Hepatocyte (in vitro differentiated cells): Measurements from ENCODE around the gene NOSIP. TPM values are rescaled to one million over a fixed set of nuclear protein-coding genes. Genes with fewer than 3 reads are reported as not detected.
"Not testable (repeated sequence)": the region's sequence is repeated elsewhere in the genome, so short reads cannot be mapped to it uniquely, and the experiment has no call there.

Experiments
- DNase-seq: peaks from one replicate; pipeline ENCODE4 v3.0.0-alpha.2; 2016; ENCODE audit warnings: low spot score
- H2AFZ ChIP-seq: fragments of 200-600 bp; sonication (generic); 2 replicates; pipeline ENCODE4 v1.6.0; 2016; ENCODE audit warnings: antibody characterized with exemption, mild to moderate bottlenecking
- H3K27ac ChIP-seq: fragments of 200-600 bp; sonication (generic); 2 replicates; pipeline ENCODE4 v1.5.1; 2016; ENCODE audit warnings: mild to moderate bottlenecking
- H3K27me3 ChIP-seq: fragments of 200-600 bp; sonication (generic); 2 replicates; pipeline ENCODE4 v1.6.1; 2016
- H3K36me3 ChIP-seq: fragments of 200-600 bp; sonication (generic); replicated peaks from 2 replicates; pipeline ENCODE4 v1.5.1; 2016; ENCODE audit warnings: low read depth; ENCODE audit not compliant: insufficient read depth
- H3K4me1 ChIP-seq: fragments of 200-600 bp; sonication (generic); 2 replicates; pipeline ENCODE4 v1.5.1; 2016; ENCODE audit warnings: mild to moderate bottlenecking, moderate library complexity; ENCODE audit not compliant: insufficient read depth
- H3K4me2 ChIP-seq: fragments of 200-600 bp; sonication (generic); 2 replicates; pipeline ENCODE4 v1.6.0; 2016
- H3K4me3 ChIP-seq: fragments of 200-600 bp; sonication (generic); 2 replicates; pipeline ENCODE4 v1.5.1; 2016; ENCODE audit warnings: mild to moderate bottlenecking
- H3K79me2 ChIP-seq: fragments of 200-600 bp; sonication (generic); 2 replicates; pipeline ENCODE4 v1.6.0; 2017; ENCODE audit warnings: mild to moderate bottlenecking
- H3K9me2 ChIP-seq: fragments of 200-600 bp; sonication (generic); replicated peaks from 2 replicates; pipeline ENCODE4 v1.6.0; 2017; ENCODE audit warnings: mild to moderate bottlenecking; ENCODE audit not compliant: insufficient read depth
- H3K9me3 ChIP-seq: fragments of 200-600 bp; sonication (generic); 2 replicates; pipeline ENCODE4 v1.5.1; 2016; ENCODE audit warnings: low read depth, mild to moderate bottlenecking
- H4K20me1 ChIP-seq: fragments of 200-600 bp; sonication (generic); 2 replicates; pipeline ENCODE4 v1.6.0; 2016; ENCODE audit warnings: mild to moderate bottlenecking; ENCODE audit not compliant: insufficient read depth, poor library complexity, severe bottlenecking
- EZH2 ChIP-seq: fragments of 200-600 bp; sonication (generic); IDR thresholded peaks from 2 replicates; pipeline ENCODE4 v1.6.1; 2016; ENCODE audit warnings: antibody characterized with exemption, mild to moderate bottlenecking, borderline replicate concordance
- EZH2phosphoT487 ChIP-seq: fragments of 200-600 bp; sonication (generic); IDR thresholded peaks from one replicate; pipeline ENCODE4 v1.6.1; 2018; ENCODE audit warnings: antibody characterized with exemption, mild to moderate bottlenecking, low read depth, moderate library complexity; ENCODE audit not compliant: unreplicated experiment, severe bottlenecking
- WGBS: methylation state at CpG from one replicate; pipeline ENCODE4 v1.1.6; 2016; ENCODE audit warnings: low lambda C conversion rate; ENCODE audit errors: missing lambda C conversion rate; 5-methylcytosine and 5-hydroxymethylcytosine counted together
- polyA plus RNA-seq: library from polyadenylated mRNA; unstranded; fragments of >200 nt; fragmentation: Nextera tagmentation; extraction: Ambion mirVana; gene quantifications from 2 replicates; pipeline ENCODE4 v1.2.1, GENCODE V29; 2016
- total RNA-seq: library from RNA; depleted of rRNA; stranded (reverse); fragments of >200 nt; gene quantifications from 2 replicates; pipeline ENCODE4 v1.2.3, GENCODE V29; 2014
- TF ChIP-seq, protein P1 (sequence below): fragments of 200-600 bp; sonication (generic); IDR thresholded peaks from 2 replicates; pipeline ENCODE4 v1.5.1; 2016; ENCODE audit warnings: antibody characterized with exemption, mild to moderate bottlenecking; ENCODE audit not compliant: poor library complexity

NOSIP gene
- total and polyA plus RNA-seq, 2 experiments from 2014 or later, result 52.8 to 93.9 TPM

DNA sequence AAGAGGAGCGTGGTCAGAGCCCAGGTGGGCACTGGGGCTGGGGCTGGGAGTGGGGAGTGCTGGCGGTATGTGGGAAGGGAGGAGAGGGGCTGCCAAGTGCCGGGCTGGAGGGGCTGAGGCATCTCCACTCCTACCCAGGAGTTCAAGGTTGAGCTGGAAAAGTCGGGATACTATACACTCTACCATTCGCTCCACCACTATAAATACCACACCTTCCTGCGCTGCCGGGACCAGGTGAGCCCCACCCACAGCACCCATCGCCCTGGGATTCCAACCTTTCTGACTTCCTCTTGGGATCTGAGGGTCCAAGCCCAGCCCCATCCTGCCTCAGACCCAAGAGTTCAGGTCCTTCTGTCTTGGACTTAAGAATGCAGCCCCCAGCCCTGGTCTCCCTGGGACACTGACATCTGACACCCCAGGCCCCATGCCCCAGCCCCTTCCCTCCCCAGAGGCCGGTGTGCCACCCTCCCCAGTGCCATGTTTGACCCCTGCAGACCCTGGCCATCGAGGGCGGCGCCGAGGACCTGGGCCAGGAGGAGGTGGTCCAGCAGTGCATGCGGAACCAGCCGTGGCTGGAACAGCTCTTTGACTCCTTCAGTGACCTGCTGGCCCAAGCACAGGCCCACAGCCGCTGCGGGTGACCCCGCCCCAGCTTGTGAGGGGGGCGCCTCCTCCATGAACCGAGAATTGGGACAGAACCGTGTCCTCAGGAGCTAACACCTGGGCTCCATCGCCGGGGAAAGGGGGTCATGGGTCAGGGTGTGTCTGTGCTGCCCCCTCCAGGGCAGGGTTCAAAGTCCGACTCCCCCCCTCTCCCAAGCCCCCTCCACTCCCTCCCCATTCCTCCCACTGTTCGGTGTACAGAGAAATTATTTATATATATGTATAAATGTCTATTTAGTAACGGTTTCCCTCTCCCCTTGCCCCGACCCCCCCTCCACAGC, 44.9 kb upstream of the NOSIP start:
- no peaks in the 10 kb centered on the region for H3K9me3 ChIP-seq
- TF ChIP-seq EZH2phosphoT487 (no peak), EZH2 (no peak)
- TF ChIP-seq, protein P1, sequence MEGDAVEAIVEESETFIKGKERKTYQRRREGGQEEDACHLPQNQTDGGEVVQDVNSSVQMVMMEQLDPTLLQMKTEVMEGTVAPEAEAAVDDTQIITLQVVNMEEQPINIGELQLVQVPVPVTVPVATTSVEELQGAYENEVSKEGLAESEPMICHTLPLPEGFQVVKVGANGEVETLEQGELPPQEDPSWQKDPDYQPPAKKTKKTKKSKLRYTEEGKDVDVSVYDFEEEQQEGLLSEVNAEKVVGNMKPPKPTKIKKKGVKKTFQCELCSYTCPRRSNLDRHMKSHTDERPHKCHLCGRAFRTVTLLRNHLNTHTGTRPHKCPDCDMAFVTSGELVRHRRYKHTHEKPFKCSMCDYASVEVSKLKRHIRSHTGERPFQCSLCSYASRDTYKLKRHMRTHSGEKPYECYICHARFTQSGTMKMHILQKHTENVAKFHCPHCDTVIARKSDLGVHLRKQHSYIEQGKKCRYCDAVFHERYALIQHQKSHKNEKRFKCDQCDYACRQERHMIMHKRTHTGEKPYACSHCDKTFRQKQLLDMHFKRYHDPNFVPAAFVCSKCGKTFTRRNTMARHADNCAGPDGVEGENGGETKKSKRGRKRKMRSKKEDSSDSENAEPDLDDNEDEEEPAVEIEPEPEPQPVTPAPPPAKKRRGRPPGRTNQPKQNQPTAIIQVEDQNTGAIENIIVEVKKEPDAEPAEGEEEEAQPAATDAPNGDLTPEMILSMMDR, result no peak
- 91% methylated on average over 22 of the region's 27 CpGs for WGBS
- no peaks in the 10 kb centered on the region for H3K27me3 ChIP-seq
- H3K9me2 ChIP-seq, result no peaks in the 10 kb centered on the region
- no peaks in the 10 kb centered on the region for H3K4me1 ChIP-seq
- no peaks in the 10 kb centered on the region for H4K20me1 ChIP-seq
- H3K36me3 ChIP-seq, result no peaks in the 10 kb centered on the region
- no peak overlapping the region for H3K27ac ChIP-seq
- H3K79me2 ChIP-seq, result no peaks in the 10 kb centered on the region
- H3K4me3 ChIP-seq, result no peak overlapping the region
- H2AFZ ChIP-seq, result no peak overlapping the region
- H3K4me2 ChIP-seq, result no peak overlapping the region
- DNase-seq, result no peak

DNA sequence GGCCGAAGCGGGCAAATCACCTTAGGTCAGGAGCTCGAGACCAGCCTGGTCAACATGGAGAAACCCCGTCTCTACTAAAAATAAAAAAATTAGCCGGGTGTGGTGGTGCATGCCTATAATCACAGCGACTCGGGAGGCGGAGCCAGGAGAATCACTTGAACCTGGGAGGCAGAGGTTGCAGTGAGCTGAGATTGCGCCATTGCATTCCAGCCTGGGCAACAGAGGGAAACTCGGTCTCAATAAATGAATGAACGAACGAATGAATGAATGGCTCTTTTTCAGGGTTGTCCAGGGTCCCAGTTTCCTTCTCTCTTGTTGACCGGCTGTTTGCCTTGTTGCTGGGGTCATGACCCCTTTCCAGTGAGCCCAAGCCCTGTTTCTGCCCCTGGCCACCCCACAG, 37.5 kb upstream of the NOSIP start:
- not testable (repeated sequence) for H3K27me3 ChIP-seq, H3K27ac ChIP-seq, H3K36me3 ChIP-seq, DNase-seq, H3K9me2 ChIP-seq, H3K4me3 ChIP-seq, H3K4me1 ChIP-seq, H3K9me3 ChIP-seq, H3K4me2 ChIP-seq, H2AFZ ChIP-seq
- WGBS, result 94% methylated on average over 13 of the region's 13 CpGs
- Histone ChIP-seq H4K20me1 (peaks cover 14% of the 10 kb centered on the region), H3K79me2 (peaks cover 22% of the 10 kb centered on the region)

DNA sequence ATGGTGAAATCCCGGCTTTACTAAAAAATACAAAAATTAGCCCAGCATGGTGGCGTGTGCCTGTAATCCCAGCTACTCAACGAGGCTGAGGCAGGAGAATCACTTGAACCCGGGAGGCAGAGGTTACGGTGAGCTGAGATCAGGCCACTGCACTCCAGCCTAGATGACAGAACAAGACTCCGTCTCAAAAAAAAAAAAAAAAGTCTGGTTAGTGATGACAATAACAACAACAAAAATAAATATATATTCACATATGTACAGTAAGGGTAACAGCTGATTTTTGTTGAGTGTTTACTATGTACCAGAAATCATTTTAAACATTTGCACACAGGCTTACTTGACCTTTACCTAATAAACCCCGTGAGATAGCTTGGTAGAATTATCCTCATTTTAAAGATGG, 36.6 kb upstream of the NOSIP start:
- TF ChIP-seq EZH2, result no peak
- TF ChIP-seq, protein P1, result no peak
- TF ChIP-seq EZH2phosphoT487, result no peak
- no peak overlapping the region for H3K27ac ChIP-seq
- H2AFZ ChIP-seq, result no peak overlapping the region
- no peak overlapping the region for H3K4me2 ChIP-seq
- no peaks in the 10 kb centered on the region for H3K36me3 ChIP-seq
- H3K9me2 ChIP-seq, result no peaks in the 10 kb centered on the region
- no peaks in the 10 kb centered on the region for H3K9me3 ChIP-seq
- WGBS, result 95% methylated on average over 7 of the region's 7 CpGs
- no peak overlapping the region for H3K4me3 ChIP-seq
- no peaks in the 10 kb centered on the region for H3K4me1 ChIP-seq
- no peak for DNase-seq
- H3K27me3 ChIP-seq, result no peaks in the 10 kb centered on the region
- peaks cover 20% of the 10 kb centered on the region for H4K20me1 ChIP-seq
- peaks cover 31% of the 10 kb centered on the region for H3K79me2 ChIP-seq

DNA sequence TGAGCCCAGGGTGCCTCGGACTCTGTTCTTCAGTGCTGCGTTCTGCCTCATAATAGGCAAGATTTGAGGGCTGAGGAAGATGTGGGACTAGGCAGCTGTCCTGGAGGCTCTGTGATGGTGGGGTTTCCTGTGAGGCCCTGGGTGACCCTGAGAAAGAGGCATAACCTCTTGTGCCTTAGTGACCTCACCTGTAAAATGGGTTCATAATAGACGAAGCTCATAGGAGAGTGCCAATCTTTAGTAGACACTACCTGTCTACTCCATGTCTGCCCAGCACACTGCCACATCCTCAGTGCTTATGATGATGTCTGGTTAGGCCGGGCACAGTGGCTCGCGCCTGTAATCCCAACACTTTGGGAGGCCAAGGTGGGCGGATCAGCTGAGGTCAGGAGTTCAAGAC, 36.2 kb upstream of the NOSIP start:
- peaks cover 20% of the 10 kb centered on the region for H4K20me1 ChIP-seq
- peaks cover 33% of the 10 kb centered on the region for H3K79me2 ChIP-seq
- 98% methylated on average over 7 of the region's 7 CpGs for WGBS
- H3K4me3 ChIP-seq, result no peak overlapping the region
- H3K36me3 ChIP-seq, result no peaks in the 10 kb centered on the region
- H3K9me3 ChIP-seq, result no peaks in the 10 kb centered on the region
- no peak overlapping the region for H3K27ac ChIP-seq
- TF ChIP-seq EZH2phosphoT487, result no peak
- no peak for TF ChIP-seq EZH2
- TF ChIP-seq, protein P1, result no peak
- H3K9me2 ChIP-seq, result no peaks in the 10 kb centered on the region
- H3K4me1 ChIP-seq, result no peaks in the 10 kb centered on the region
- DNase-seq, result no peak
- H3K27me3 ChIP-seq, result no peaks in the 10 kb centered on the region
- H2AFZ ChIP-seq, result no peak overlapping the region
- H3K4me2 ChIP-seq, result no peak overlapping the region
